G401.6 (cell line): ENCODE results near the gene UBR7.

Experiments
- FAIRE-seq: peaks from 2 replicates; lab custom pipeline; 2012; peaks lifted over from hg19 to GRCh38; lab: Jason Lieb, UNC

UBR7 gene

GRCh38 chr14:93249128-93249831 is 42.2 kb downstream of the UBR7 start:
- FAIRE-seq, result no peak

GRCh38 chr14:93262446-93262845 is 55.4 kb downstream of the UBR7 start:
- no peak for FAIRE-seq

GRCh38 chr14:93263416-93263815 is 56.4 kb downstream of the UBR7 start:
- FAIRE-seq, result no peak

- FAIRE-seq, result no peak
Measured at GRCh38 chr14:93266127-93266526, 59.1 kb downstream of the UBR7 start.

GRCh38 chr14:93267149-93267711 is 60.2 kb downstream of the UBR7 start:
- FAIRE-seq, result no peak

GRCh38 chr14:93268406-93268805 is 61.4 kb downstream of the UBR7 start:
- FAIRE-seq, result no peak

- no peak for FAIRE-seq
Measured at GRCh38 chr14:93269341-93270068, 62.4 kb downstream of the UBR7 start.

GRCh38 chr14:93271111-93271510 is 64.1 kb downstream of the UBR7 start:
- no peak for FAIRE-seq

GRCh38 chr14:93274055-93274806 is 67.2 kb downstream of the UBR7 start:
- FAIRE-seq, result no peak

GRCh38 chr14:93276031-93276716 is 69.1 kb downstream of the UBR7 start:
- no peak for FAIRE-seq
